GM12875 (cell line): ENCODE measurements around the gene LRP8.
"Not testable (repeated sequence)": the region's sequence is repeated elsewhere in the genome, so short reads cannot be mapped to it uniquely, and the experiment has no call there.

Source experiments
- H3K4me3 ChIP-seq: one replicate; pipeline ENCODE4 v1.5.1; 2011; ENCODE audit warnings: low read depth, low read length, control low read depth
- TF ChIP-seq, protein P1 (sequence below): IDR thresholded peaks from 2 replicates; pipeline ENCODE4 v1.5.1; 2011; ENCODE audit warnings: low read depth, mild to moderate bottlenecking, control low read depth, inconsistent platforms, low read length, moderate library complexity, borderline replicate concordance; ENCODE audit not compliant: insufficient read depth

Gene LRP8

GRCh38 chr1:53214376-53214940 is 113.4 kb downstream of the LRP8 start:
- H3K4me3 ChIP-seq, result no peak overlapping the region
- TF ChIP-seq, protein P1, sequence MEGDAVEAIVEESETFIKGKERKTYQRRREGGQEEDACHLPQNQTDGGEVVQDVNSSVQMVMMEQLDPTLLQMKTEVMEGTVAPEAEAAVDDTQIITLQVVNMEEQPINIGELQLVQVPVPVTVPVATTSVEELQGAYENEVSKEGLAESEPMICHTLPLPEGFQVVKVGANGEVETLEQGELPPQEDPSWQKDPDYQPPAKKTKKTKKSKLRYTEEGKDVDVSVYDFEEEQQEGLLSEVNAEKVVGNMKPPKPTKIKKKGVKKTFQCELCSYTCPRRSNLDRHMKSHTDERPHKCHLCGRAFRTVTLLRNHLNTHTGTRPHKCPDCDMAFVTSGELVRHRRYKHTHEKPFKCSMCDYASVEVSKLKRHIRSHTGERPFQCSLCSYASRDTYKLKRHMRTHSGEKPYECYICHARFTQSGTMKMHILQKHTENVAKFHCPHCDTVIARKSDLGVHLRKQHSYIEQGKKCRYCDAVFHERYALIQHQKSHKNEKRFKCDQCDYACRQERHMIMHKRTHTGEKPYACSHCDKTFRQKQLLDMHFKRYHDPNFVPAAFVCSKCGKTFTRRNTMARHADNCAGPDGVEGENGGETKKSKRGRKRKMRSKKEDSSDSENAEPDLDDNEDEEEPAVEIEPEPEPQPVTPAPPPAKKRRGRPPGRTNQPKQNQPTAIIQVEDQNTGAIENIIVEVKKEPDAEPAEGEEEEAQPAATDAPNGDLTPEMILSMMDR, result no peak

GRCh38 chr1:53210954-53211353 is 116.9 kb downstream of the LRP8 start:
- TF ChIP-seq, protein P1, result no peak
- H3K4me3 ChIP-seq, result no peak overlapping the region

DNA sequence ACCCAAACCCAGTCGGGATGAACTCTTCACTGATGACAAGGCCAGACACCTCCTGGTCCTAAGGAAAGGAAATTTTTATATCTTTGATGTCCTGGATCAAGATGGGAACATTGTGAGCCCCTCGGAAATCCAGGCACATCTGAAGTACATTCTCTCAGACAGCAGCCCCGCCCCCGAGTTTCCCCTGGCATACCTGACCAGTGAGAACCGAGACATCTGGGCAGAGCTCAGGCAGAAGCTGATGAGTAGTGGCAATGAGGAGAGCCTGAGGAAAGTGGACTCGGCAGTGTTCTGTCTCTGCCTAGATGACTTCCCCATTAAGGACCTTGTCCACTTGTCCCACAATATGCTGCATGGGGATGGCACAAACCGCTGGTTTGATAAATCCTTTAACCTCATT is 117.5 kb downstream of the LRP8 start:
- TF ChIP-seq, protein P1, result no peak
- H3K4me3 ChIP-seq, result no peak overlapping the region

DNA sequence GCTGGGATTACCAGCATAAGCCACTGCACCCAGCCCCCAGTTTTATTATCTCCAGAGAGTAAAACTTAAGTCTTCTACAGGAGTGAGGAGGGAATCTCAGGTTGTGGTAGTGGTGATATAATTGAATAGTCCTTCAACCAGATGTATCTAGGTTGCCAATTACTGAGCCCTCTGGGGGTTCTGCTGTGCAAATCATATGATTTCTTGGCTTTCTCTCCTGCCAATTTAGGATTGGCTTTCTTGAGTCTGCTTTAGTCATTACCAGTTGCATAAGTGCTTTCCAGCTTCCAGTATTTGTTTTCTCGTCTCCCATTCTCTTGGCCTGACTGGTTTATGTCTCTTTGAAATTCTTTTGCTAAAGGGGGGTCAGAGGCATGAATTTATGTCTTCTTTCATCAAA is 120.1 kb downstream of the LRP8 start:
- H3K4me3 ChIP-seq, result no peak overlapping the region
- TF ChIP-seq, protein P1, result no peak

GRCh38 chr1:53206735-53207379 is 121.0 kb downstream of the LRP8 start:
- no peak overlapping the region for H3K4me3 ChIP-seq
- TF ChIP-seq, protein P1, result no peak

DNA sequence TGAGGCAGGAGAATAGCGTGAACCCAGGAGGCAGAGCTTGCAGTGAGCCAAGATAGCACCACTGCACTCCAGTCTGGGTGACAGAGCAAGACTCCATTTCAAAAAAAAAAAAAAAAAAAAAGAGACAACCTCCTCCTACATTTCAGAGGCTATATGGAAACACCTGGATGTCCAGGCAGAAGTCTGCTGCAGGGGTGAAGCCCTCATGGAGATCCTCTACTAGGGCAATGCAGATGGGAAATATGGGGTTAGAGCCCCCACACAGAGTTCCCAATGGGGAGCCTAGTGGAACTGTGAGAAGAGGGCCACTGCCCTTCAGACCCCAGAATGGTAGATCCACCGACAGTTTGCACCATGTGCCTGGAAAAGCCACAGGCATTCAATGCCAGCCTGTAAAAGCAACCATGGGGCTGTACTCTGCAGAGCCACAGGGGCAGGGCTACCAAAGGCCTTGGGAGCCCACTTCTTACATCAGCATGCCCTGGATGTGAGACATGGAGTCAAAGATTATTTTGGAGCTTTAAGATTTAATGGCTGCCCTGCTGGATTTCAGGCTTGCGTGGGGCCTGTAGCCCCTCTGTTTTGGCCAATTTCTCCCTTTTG is 121.7 kb downstream of the LRP8 start:
- not testable (repeated sequence) for H3K4me3 ChIP-seq

DNA sequence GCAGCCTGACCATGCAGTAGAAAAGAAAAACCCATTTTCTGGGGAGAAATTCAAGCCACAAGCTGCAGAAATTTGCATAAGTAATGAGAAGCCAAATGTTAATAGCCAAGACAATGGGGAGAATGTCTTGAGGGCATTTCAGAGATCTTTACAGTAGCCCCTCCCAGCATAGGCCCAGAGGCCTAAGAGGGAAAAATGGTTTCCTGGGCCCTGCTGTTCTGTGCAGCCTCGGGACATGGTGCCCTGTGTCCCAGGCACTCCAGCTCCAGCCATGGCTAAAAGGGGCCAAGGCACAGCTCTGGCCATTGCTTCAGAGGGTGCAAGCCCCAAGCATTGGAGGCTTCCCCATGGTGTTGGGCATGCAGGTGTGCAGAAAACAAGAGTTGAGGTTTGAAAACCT is 122.4 kb downstream of the LRP8 start:
- not testable (repeated sequence) for H3K4me3 ChIP-seq

DNA sequence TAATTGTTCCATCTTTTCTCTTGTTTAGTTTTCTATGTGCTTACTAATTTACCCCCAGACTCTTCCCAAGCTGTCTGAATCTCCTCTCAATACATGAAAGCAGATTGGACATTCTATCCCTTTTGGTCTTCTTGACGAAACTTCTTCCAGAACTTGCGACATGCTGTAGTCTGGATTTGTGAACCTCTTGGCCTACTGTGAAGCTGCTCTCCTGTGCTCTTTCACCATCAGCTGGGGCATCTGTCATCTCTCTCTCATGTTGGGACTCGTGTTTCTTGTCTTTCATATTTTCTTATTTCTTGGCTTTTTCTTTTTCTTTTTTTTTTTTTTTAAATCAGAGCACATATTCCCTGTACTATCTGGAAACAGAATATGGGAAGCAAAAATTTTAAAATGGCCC is 124.4 kb downstream of the LRP8 start:
- H3K4me3 ChIP-seq, result no peak overlapping the region
- TF ChIP-seq, protein P1, result no peak
